MM.1S (cell line): Measurements from ENCODE around the gene FAM81B.

ENCODE experiments used
- EZH2 ChIP-seq: fragments of 300-600 bp; sonication (generic); optimal IDR thresholded peaks from 2 replicates; pipeline ENCODE3; 2017; ENCODE audit warnings: low read depth, mild to moderate bottlenecking, antibody characterized with exemption, low read length, mixed read lengths
- EZH2phosphoT487 ChIP-seq: fragments of 300-600 bp; sonication (generic); IDR thresholded peaks from 2 replicates; pipeline ENCODE4 v1.6.1; 2018; ENCODE audit warnings: antibody characterized with exemption, low read length
- TF ChIP-seq, protein P1 (sequence below): fragments of 300-600 bp; sonication (generic); IDR thresholded peaks from 2 replicates; pipeline ENCODE4 v1.5.1; 2016; ENCODE audit warnings: antibody characterized with exemption, low read length, mixed read lengths

DNA sequence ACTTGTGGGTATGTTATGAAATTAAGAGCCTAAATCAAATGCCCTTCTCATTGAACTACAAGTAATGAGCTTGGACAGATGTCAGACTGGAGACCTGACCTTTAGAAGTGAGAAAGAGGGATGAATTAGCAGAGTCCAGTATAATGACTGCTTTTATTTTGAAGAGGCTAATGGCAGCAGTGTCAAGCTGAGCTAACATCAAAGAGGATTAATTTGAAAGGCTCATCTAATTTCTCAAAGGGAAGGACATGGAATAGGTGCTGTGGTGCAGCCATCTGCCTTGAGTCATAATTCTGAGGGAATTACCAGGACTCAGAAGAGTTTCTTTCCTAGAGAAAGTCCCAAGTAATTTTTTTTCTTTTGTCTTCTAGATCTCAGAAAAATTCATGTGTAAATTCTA, 57.6 kb downstream of the FAM81B start:
- TF ChIP-seq, protein P1, sequence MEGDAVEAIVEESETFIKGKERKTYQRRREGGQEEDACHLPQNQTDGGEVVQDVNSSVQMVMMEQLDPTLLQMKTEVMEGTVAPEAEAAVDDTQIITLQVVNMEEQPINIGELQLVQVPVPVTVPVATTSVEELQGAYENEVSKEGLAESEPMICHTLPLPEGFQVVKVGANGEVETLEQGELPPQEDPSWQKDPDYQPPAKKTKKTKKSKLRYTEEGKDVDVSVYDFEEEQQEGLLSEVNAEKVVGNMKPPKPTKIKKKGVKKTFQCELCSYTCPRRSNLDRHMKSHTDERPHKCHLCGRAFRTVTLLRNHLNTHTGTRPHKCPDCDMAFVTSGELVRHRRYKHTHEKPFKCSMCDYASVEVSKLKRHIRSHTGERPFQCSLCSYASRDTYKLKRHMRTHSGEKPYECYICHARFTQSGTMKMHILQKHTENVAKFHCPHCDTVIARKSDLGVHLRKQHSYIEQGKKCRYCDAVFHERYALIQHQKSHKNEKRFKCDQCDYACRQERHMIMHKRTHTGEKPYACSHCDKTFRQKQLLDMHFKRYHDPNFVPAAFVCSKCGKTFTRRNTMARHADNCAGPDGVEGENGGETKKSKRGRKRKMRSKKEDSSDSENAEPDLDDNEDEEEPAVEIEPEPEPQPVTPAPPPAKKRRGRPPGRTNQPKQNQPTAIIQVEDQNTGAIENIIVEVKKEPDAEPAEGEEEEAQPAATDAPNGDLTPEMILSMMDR: no peak
- TF ChIP-seq EZH2 (no peak), EZH2phosphoT487 (no peak)
